ENCODE data around the gene MINK1. TPM values are rescaled to one million over a fixed set of nuclear protein-coding genes. Genes with fewer than 3 reads are reported as not detected.
A peak's percentile ranks its signal among the peaks of the same experiment; 100 is the strongest.

The MINK1 gene
- total RNA-seq, 1 donor from 2014 or later, result 139 TPM

GRCh38 chr17:4837471-4838308 lies 4.5 kb downstream of the MINK1 start:
- H3K4me1 Mint-ChIP-seq (ENCODE audit: low read depth), result peaks cover 39% of the 10 kb centered on the region
- no peak overlapping the region for H3K27ac Mint-ChIP-seq
- H3K9me3 Mint-ChIP-seq (ENCODE audit: low read depth), result no peaks in the 10 kb centered on the region
- no peaks in the 10 kb centered on the region for H3K27me3 Mint-ChIP-seq
- peaks cover 5% of the 10 kb centered on the region for H3K36me3 Mint-ChIP-seq (ENCODE audit: insufficient read depth)
- TF ChIP-seq CTCF (IDR thresholded peaks at IDR 0.05; ENCODE audit: unreplicated experiment), result no peak
- DNase-seq (ENCODE audit: low spot score, unreplicated experiment), result no peak
- no peak overlapping the region for H3K4me3 Mint-ChIP-seq (ENCODE audit: low read depth)

- no peak for DNase-seq (ENCODE audit: low spot score, unreplicated experiment)
- Mint-ChIP-seq H3K27ac (no peak overlapping the region), H3K4me1 (ENCODE audit: low read depth) (peaks cover 39% of the 10 kb centered on the region), H3K4me3 (ENCODE audit: low read depth) (no peak overlapping the region), H3K27me3 (no peaks in the 10 kb centered on the region), H3K36me3 (ENCODE audit: insufficient read depth) (peaks cover 5% of the 10 kb centered on the region), H3K9me3 (ENCODE audit: low read depth) (no peaks in the 10 kb centered on the region)
- no peak for TF ChIP-seq CTCF (IDR thresholded peaks at IDR 0.05; ENCODE audit: unreplicated experiment)
These were observed 5.2 kb downstream of the MINK1 start for GRCh38 chr17:4838309-4838785.

GRCh38 chr17:4839221-4839620 lies 6.1 kb downstream of the MINK1 start:
- Mint-ChIP-seq H3K4me3 (ENCODE audit: low read depth) (no peak overlapping the region), H3K4me1 (ENCODE audit: low read depth) (peaks cover 33% of the 10 kb centered on the region), H3K36me3 (ENCODE audit: insufficient read depth) (peaks cover 5% of the 10 kb centered on the region), H3K27me3 (no peaks in the 10 kb centered on the region), H3K9me3 (ENCODE audit: low read depth) (no peaks in the 10 kb centered on the region), H3K27ac (peak overlapping the region; percentile 70)
- TF ChIP-seq CTCF (IDR thresholded peaks at IDR 0.05; ENCODE audit: unreplicated experiment), result no peak
- DNase-seq (ENCODE audit: low spot score, unreplicated experiment), result no peak

GRCh38 chr17:4839965-4840892 lies 7.1 kb downstream of the MINK1 start:
- H3K9me3 Mint-ChIP-seq (ENCODE audit: low read depth), result no peaks in the 10 kb centered on the region
- H3K27ac Mint-ChIP-seq, result peak overlapping the region; percentile 80
- no peak for TF ChIP-seq CTCF (IDR thresholded peaks at IDR 0.05; ENCODE audit: unreplicated experiment)
- DNase-seq (ENCODE audit: low spot score, unreplicated experiment), result no peak
- no peaks in the 10 kb centered on the region for H3K27me3 Mint-ChIP-seq
- no peak overlapping the region for H3K4me3 Mint-ChIP-seq (ENCODE audit: low read depth)
- H3K36me3 Mint-ChIP-seq (ENCODE audit: insufficient read depth), result peaks cover 5% of the 10 kb centered on the region
- peaks cover 23% of the 10 kb centered on the region for H3K4me1 Mint-ChIP-seq (ENCODE audit: low read depth)

GRCh38 chr17:4840893-4841242 lies 7.7 kb downstream of the MINK1 start:
- peaks cover 5% of the 10 kb centered on the region for H3K36me3 Mint-ChIP-seq (ENCODE audit: insufficient read depth)

More at GRCh38 chr17:4840893-4841242, 7.7 kb downstream of the MINK1 start:
- H3K4me3 Mint-ChIP-seq (ENCODE audit: low read depth), result no peak overlapping the region
- peak overlapping the region; percentile 80 for H3K27ac Mint-ChIP-seq
- no peaks in the 10 kb centered on the region for H3K27me3 Mint-ChIP-seq
- no peaks in the 10 kb centered on the region for H3K9me3 Mint-ChIP-seq (ENCODE audit: low read depth)
- peaks cover 19% of the 10 kb centered on the region for H3K4me1 Mint-ChIP-seq (ENCODE audit: low read depth)
- no peak for DNase-seq (ENCODE audit: low spot score, unreplicated experiment)
- no peak for TF ChIP-seq CTCF (IDR thresholded peaks at IDR 0.05; ENCODE audit: unreplicated experiment)
